Activated CD4-positive, CD25-positive, alpha-beta regulatory T cell treated with anti-CD3 and anti-CD28 coated beads, Interleukin-2, amount 50 U/mL, for 72 hours (primary cell): ENCODE data around the gene LRPAP1.

Experiments
- DNase-seq: peaks from one replicate; pipeline ENCODE4 v3.0.0; 2021

The LRPAP1 gene

DNA sequence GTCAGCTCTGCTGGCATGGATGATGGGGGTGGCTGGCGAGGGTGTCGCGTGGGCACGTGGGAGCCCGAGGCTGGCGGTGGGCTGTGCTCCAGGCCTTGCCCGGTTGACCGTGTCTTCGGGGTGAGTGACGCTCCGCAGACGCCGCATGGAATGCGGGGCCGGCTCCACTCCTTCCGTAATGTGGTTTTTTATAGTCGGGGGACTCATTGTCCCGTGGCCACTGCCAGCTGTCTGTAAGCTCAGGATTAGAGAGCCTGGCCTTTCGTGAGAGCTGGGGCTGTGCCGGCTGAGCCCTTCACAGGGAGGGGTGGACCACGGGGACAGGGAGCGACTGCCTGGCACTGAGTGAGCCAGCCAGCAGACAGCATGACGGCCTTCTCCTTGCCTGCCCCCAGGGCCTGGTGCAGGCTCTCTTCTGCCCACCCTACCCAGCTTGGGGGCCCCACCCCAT is 48.7 kb downstream of the LRPAP1 start:
- no peak for DNase-seq

DNA sequence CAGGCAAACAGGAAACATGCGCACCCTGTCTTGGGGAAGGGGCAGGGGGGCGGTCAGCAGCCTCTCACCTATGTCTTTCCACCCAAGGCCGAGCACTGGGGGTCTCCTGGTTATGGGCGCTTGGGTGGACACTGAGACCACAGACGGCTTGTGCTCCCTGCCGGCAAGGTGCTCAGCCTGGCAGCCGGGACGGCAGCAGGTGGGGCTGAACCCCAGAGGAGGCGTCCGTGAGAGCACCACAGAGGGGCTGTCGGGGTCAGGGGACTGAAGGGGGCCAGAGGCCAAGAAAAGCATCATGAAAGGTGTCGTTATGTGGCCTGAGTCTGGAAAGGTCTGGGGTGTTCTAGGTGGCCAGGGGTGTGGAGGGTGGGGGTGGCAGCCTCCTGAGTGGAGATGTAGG is 49.5 kb downstream of the LRPAP1 start:
- DNase-seq, result no peak

DNA sequence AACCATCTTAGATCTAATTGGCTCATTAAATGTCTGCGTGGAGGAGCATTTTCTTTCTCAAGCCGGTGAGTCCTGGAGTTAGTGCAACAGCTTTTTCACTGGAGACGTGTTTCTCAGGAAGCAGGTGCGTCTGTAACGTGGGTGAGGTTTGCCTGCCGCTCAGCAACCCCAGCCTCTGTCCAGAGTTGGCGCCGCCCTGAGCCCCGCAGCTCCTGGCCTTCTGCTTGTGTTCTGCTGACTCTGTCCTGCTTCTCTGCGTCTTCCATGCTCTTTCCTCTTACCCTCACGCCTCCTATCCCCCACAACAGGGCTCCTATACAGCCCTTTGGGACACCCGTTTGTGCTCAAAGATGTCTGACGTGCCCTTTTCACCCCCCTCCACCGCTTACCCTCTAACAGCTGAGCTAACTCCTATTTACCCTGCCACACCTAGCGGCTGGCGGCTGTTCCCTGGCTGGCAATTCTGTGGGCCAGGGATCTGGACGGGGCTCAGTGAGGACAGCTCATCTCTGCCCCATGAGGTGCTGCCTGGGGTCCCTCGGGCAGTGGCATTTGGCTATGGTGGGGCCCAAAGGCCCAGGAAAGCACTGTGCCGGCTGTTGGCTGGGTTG is 50.3 kb downstream of the LRPAP1 start:
- no peak for DNase-seq

- DNase-seq, result no peak
Observed at GRCh38 chr4:3481113-3481531, 51.1 kb downstream of the LRPAP1 start.

- peak; percentile 84 for DNase-seq
Observed at GRCh38 chr4:3480528-3481112, 51.6 kb downstream of the LRPAP1 start.

GRCh38 chr4:3479358-3480101 is 52.7 kb downstream of the LRPAP1 start:
- no peak for DNase-seq

GRCh38 chr4:3478446-3479357 is 53.5 kb downstream of the LRPAP1 start:
- no peak for DNase-seq

- no peak for DNase-seq
Observed at GRCh38 chr4:3477750-3478430, 54.3 kb downstream of the LRPAP1 start.

DNA sequence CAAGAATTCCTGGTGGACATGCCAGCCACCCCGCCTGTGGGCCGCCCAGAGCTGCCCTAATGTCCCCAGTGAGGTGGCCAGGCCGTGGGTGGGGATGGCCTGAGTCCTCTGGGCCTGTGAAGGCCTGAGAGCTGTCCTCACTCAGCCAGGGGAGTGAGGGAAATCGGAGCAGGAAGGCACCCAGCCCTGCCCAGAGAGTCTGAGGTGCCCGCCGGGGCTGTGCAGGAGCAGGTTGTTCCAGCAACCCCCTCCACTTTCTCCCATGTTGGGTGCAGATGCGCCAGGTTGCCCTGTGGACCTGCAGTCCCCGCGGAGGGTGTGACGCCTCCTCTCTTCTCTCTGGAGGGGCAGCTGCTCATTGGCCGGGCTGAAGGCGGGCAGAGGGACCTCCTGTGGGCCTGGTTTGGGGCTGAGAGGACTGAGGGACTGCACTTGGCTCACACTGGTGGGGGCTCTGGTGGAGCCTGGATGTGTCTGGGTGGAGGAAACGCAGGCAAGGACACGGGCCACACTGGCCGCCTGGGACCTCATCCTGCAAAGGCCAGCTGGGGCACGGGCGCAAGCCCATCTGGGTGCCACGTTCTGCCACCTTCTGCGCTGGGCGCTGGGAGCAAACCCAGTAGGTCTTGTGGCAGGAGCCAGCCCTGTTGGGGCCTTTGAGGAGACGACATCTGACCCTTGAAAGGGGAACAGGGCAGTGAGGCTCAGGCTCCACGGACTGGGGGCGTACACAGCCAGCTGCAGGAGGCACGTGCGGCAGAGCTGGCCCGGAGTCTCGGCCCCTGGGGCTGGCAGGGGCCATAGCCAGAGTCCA is 55.1 kb downstream of the LRPAP1 start:
- no peak for DNase-seq

DNA sequence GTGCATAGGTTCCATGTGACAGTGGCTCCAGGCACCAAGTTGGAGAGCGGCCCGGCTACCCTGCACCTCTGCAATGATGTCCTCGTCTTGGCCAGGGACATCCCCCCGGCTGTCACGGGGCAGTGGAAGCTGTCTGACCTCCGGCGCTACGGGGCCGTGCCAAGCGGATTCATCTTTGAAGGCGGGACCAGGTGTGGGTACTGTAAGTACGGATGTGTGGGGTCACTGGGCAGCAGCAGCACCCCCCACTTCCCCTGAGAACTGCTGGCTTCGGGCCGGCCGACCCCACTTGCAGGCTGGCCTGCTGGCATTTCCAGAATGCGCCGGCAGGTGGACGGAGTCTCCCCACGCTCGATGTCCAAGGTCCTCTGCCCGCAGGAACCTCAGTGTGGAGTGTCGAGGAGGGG is 55.9 kb downstream of the LRPAP1 start:
- DNase-seq, result no peak

DNA sequence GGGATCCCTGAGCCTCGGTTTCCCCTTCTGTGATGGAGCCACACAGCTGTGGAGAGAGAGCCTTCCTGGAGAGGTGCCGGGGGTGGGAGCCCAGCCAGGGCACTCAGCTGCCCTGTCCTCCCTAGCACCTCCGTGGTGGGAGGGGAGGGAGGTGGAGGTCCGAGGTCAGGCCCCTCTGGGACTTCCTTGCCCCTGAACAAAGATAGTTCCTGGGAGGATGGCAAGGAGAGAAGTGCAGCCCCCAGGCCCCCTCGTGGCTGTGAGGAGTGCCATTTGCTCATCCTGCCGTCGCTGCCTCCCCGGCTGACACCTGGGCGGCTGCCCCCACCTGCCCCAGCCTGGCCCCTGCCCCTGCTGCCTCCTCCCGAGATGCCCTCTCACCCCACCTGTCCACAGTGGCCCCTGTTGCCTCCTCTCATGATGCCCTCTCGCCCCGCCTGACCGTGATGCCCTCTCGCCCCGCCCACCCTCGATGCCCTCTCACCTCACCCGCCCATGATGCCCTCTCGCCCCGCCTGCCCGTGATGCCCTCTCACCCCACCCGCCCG is 56.4 kb downstream of the LRPAP1 start:
- DNase-seq, result no peak

DNA sequence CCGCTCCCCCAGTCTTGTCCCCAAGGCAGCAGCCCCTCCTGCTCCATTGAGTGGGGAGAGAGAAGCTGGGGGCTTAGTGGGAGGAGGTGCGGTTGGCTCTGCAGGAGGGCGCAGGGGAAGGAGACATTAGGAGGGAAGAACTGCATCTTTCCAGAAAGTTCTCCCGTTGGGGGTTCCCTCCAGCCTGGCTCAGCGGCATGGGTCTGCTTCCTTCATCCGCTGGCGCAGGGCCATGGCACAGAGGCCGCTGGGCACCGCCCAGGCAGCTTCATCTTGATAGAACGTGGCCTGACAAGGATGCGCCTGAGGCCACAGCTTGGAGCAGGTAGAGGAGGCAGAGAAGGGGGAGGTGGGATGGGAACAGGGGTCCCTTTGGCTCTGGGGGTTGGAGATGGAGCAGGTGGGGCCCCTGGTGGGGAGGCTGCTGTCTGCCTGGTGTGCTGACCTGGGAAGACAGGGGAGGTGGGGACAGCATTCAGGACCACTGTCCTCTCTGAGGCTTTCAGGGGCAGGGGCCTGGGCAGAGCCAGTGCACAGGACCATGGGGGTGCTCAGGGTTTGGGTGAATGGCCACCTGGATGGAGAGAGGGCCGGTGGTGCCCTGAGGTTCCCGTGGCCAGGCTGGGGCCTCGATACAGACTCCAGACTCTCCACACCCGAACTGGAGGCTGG is 57.0 kb downstream of the LRPAP1 start:
- DNase-seq, result no peak

DNA sequence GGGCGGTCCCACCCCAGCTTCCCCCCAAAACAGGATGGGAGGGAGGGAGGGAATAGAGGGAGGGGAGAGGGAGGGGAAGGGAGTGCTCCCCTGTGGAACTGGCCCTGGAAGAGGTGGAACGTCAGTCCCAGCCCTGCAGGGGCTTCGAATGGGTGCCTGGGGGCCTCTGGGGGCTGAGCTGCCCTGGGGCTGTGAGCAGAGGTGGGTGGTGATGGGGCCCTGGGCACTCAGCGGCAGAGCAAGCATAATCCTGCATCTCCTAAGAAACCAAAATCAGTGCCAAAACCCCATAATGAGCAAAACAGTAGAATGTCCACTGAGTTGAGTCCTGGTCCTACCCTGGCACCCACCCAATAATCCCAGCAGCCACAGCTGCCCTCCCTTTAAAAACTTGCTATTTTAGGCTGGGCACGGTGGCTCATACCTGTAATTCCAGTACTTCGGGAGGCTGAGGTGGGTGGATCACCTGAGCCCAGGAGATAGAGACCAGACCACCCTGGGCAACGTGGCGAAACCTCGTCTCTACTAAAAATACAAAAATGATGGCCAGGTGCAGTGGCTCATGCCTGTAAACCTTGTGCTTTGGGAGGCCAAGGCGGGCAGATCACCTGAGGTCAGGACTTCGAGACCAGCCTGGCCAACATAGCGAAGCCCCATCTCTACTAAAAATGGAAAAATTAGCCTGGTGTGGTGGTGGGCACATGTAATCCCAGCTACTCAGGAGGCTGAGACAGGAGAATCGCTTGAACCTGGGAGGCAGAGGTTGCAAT is 58.0 kb downstream of the LRPAP1 start:
- DNase-seq, result no peak

DNA sequence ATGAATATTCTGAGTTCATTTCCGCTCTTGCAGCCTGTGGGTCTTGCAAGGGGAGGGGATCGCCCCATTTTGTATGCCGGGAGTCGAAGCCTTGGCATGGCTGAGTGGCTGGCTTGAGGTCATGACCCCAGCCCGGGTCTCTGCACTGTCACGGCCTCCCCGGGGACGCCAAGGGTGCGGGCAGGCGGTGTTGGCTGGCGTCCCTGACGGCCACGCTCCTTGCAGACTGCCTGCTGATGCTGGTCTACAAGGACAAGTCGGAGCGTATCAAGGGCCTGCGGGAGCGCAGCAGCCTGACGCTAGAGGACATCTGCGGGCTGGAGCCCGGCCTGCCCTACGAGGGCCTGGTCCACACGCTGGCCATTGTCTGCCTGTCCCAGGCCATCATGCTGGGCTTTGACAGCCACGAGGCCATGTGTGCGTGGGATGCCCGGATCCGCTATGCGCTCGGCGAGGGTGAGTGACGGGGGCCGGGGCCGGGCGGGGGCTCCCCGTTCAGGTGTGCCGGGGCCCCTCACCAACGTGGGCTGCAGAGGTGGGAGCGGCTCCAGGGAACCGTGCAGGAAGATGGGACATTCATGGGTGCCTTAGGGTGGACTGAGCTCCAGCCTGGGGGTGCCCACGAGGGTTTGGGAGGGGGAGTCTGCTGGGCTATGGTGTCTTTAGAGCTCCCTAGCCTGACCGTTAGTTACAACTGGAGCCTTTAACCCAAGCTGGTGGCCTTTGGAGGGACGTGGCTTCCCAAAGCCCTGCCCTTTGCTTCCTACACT is 58.9 kb downstream of the LRPAP1 start:
- DNase-seq, result no peak

- no peak for DNase-seq
Observed at GRCh38 chr4:3472411-3473141, 59.6 kb downstream of the LRPAP1 start.

DNA sequence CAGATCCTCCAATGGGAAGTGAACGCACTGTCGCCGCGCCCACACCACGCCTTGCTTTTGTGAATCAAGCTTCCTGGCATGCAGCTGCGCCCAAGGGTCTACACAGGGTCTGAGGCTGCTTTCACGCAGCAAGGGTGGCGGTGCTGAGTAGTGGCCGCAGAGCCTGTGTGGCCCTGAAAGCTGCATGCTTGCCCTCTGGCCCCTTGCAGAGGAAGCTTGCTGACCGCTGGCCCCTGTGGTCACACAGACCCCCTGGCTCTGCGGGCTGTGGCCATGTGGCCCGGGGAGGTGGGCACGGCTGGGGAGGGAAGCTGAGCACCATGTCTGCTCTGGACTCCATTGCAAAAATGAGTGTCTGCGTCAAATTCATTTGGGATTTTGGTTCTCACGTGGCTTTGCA is 60.3 kb downstream of the LRPAP1 start:
- no peak for DNase-seq

GRCh38 chr4:3471098-3471760 is 61.0 kb downstream of the LRPAP1 start:
- DNase-seq, result no peak
